ENCODE measurements around the gene PHF12.

PHF12 gene

DNA sequence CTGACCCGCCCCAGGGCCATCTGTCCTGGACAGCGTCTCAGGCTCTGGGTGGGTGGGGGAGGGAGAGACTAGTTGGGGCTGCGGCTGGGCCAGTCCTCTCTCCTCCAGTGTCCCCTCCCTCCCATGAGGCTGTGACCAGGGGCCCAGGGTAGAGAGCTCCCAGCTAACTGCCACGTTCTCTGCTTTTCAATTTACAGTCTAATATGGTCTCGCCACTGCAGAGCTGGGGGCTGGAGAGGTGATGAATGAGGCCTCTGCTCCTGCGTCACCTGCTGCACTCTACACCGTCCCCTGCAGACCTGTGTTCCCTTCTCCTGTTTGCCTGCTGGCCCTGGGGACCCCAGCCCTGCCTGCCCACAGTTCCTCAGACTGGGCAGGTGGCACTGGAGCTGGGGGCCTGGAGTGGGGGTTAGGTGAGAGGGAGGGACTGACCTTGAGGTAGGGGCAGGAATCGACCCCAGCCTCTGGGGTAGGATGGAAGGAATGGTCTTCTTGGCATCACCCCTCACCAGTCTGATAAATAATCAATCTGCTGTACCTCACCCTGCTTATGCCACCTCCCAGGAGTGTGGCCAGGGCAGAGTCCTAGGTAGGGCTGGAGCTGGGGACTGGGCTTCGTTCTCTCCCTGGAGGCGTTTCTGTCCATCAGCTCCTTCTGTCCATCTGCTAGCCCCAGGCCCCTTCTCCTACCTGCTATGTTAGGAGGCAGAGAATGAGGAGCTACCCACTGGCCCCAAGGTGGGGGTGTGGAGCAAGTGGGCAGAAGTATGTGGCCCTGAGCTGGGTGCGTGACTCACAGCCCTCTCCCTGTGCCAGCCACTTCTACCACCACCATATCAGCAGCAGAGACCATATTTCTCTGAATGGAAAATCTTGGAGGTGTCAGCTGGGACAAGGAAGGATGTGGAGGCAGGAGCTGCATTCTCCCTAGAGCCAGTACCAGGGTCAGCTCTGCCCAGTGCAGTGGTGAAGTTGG is 41.6 kb upstream of the PHF12 start:
- in situ Hi-C loops (cut with MboI; ENCODE audit: low sequenced_read_pairs, unreplicated experiment): no loop called here
- TF ChIP-seq, protein P1, sequence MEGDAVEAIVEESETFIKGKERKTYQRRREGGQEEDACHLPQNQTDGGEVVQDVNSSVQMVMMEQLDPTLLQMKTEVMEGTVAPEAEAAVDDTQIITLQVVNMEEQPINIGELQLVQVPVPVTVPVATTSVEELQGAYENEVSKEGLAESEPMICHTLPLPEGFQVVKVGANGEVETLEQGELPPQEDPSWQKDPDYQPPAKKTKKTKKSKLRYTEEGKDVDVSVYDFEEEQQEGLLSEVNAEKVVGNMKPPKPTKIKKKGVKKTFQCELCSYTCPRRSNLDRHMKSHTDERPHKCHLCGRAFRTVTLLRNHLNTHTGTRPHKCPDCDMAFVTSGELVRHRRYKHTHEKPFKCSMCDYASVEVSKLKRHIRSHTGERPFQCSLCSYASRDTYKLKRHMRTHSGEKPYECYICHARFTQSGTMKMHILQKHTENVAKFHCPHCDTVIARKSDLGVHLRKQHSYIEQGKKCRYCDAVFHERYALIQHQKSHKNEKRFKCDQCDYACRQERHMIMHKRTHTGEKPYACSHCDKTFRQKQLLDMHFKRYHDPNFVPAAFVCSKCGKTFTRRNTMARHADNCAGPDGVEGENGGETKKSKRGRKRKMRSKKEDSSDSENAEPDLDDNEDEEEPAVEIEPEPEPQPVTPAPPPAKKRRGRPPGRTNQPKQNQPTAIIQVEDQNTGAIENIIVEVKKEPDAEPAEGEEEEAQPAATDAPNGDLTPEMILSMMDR (IDR thresholded peaks at IDR 0.05; ENCODE audit: borderline replicate concordance, control extremely low read depth, extremely low read depth, insufficient read depth, missing control alignments): no peak
- DNase-seq (ENCODE audit: low spot score): no peak

DNA sequence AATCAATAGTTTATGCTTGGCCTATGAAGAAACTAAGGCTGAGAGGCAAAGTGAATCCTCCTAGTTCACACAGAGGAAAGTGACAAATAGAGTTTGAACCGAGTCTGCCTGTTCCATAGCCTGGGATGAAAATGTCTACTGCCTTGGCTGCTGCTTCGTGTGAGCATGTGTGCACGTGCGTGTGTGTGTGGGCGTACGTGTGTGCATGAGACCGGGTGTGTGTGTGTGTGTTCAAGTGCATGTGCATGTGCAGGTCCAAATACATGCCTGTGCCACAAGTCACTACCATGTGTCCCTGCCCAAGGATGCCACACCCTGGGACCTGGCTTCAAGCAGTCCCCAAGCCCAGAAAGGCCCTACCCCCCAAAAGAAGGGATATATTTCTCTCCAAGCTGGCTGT is 40.9 kb upstream of the PHF12 start:
- TF ChIP-seq, protein P1 (IDR thresholded peaks at IDR 0.05; ENCODE audit: borderline replicate concordance, control extremely low read depth, extremely low read depth, insufficient read depth, missing control alignments): no peak
- in situ Hi-C loops (cut with MboI; ENCODE audit: low sequenced_read_pairs, unreplicated experiment): no loop called here
- DNase-seq (ENCODE audit: low spot score): no peak

DNA sequence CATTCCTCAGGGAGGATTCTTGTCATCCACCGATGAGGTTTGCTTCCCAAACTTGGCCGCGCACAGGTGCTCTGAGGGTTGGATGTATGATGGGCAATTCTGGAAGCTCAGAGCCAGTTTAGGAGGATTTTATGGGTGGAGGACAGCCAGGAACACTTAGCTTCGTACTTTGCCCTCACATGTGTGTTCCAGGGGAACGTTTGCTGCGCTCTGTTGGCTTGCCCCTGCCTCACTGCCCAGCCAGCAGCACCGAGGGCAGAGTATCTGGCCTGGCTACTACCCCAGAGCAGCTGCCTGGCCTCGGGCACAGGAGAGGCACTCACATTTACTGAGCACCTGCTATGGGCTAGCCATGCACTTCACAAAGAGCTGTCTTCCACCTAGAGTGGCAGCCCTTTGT is 40.5 kb upstream of the PHF12 start:
- TF ChIP-seq, protein P1 (IDR thresholded peaks at IDR 0.05; ENCODE audit: borderline replicate concordance, control extremely low read depth, extremely low read depth, insufficient read depth, missing control alignments): no peak
- DNase-seq (ENCODE audit: low spot score): no peak
- in situ Hi-C loops (cut with MboI; ENCODE audit: low sequenced_read_pairs, unreplicated experiment): no loop called here

DNA sequence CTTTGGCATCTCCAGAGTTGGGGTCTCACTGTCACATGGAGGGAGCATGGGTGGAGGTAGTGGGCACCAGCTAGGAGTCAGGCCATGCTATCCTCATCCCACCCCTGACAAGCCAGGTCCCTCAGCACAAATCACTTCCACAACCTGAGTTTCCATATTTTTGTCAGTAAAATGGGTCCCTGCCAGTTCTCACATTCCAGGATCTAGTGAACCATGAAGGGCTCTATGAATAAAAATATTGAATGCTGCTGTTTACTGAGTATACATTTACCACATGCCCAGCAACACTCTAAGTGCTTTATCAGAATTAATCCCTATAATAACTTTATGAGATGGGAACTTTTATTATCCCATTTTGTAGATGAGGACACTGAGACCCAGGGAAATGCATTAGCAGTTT is 37.7 kb upstream of the PHF12 start:
- DNase-seq (ENCODE audit: low spot score): no peak
- TF ChIP-seq, protein P1 (IDR thresholded peaks at IDR 0.05; ENCODE audit: borderline replicate concordance, control extremely low read depth, extremely low read depth, insufficient read depth, missing control alignments): no peak
- in situ Hi-C loops (cut with MboI; ENCODE audit: low sequenced_read_pairs, unreplicated experiment): no loop called here

DNA sequence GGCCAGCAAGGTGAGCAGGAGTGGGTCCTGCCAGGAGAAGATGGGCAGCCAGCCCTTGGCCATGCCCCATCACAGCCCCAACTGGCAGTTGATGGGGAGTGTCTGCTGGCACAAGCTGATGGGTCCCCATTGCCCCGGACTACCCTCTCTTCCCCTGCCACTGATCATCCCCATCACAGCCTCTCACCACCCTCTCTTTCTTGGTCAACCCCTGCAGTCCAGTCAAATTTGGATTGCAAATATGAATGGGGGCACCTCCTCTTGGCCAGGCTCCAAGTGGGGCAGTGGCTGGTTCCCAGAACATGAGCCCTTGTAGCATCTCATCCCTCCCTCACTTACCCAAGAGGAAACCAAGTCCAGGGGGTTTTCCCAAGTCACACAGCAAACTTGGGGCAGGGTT is 37.2 kb upstream of the PHF12 start:
- TF ChIP-seq, protein P1 (IDR thresholded peaks at IDR 0.05; ENCODE audit: borderline replicate concordance, control extremely low read depth, extremely low read depth, insufficient read depth, missing control alignments): no peak
- no peak for DNase-seq (ENCODE audit: low spot score)
- in situ Hi-C loops (cut with MboI; ENCODE audit: low sequenced_read_pairs, unreplicated experiment): no loop called here

DNA sequence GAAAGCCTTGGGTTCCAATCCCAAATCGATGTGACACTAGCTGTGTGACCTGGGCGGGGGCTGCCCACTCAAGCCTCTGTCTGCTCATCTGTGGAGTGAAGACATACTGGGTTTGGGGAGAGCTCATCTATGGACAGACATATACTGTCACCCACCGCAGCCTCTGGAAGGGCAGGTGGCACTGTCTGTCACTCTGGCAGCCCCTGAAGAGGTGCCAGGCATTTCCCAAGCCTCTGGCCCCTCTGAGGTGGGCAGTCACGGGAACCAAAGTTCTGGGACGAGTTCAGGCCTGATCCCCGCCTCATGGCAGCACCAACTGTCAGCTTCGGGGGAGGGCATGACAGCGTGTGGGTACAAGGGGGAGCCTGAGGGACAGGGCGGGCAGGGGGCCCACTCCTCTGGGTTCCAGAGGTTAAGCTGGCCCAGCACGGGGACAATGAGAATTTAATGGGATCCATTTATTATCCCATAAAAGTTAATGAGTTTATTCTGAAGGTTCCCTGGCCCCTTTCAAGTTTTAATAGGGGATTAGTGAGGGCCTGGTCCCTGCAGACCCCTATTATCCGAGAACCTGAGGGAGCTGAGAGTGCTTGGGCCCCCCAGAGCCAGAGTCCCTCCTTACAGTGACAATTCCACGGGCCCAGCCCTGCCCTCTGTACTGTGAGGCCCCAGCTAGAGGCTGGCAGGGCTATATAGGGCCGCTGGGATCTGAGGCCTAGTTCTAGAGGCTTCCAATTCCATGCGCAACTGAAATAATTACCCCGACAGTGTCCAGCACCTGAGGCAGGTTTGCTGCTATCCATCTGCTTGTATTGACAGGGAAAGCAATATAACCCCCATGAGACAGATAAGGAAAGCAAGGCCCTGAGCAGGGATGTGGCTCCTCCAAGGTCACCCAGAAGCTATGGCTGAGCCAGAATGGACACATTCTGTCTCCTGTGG is 35.7 kb upstream of the PHF12 start:
- TF ChIP-seq, protein P1 (IDR thresholded peaks at IDR 0.05; ENCODE audit: borderline replicate concordance, control extremely low read depth, extremely low read depth, insufficient read depth, missing control alignments): no peak
- in situ Hi-C loops (cut with MboI; ENCODE audit: low sequenced_read_pairs, unreplicated experiment): no loop called here
- no peak for DNase-seq (ENCODE audit: low spot score)

Measured in GM13976 (cell line).